ENCODE measurements around the gene SALL3. TPM values are rescaled to one million over a fixed set of nuclear protein-coding genes. Genes with fewer than 3 reads are reported as not detected.

The SALL3 gene
- total RNA-seq, result under 1 TPM in 1 of 4 donors, not detected in 3; 0.16 TPM

GRCh38 chr18:78979730-78980278 is at the start of gene SALL3:
Gene SALL3 (plus strand): TSS chr18:78979818. CDS start chr18:78980275, 457 bp downstream.
- in situ Hi-C loops (cut with MboI; ENCODE audit: low pct_ligation_motif_present in 1 of 4, low pct_unique_long_range_greater_than_20kb in 1 of 4, low sequenced_read_pairs in 3 of 4), result no loop called here
- Histone ChIP-seq H3K9me3 (no peaks in the 10 kb centered on the region), H3K36me3 (no peaks in the 10 kb centered on the region), H3K4me3 (peak within 1 kb of the TSS in 2 of 4 donors; percentile 15), H3K27me3 (peaks cover 93% of the 10 kb centered on the region), H3K4me1 (peaks cover 0 to 11% (median 5%) of the 10 kb centered on the region in 4 donors), H3K27ac (no peak within 1 kb of the TSS)
- no peak for DNase-seq
- TF ChIP-seq POLR2A (IDR thresholded peaks at IDR 0.05) (no peak), EP300 (IDR thresholded peaks at IDR 0.05; ENCODE audit: low read depth) (no peak), CTCF (IDR thresholded peaks at IDR 0.05) (no peak), POLR2AphosphoS5 (IDR thresholded peaks at IDR 0.05) (no peak)
- intact Hi-C loops (cut with DNase I; ENCODE audit: low total_unique reads), result no loop called here
- WGBS, 2 donors (ENCODE audit: low coverage in 1 of 2), result 32% methylated on average over 24 of the region's 102 CpGs; no CpG with 5 or more reads in 1 of the 2 donors

- no peak for DNase-seq
- in situ Hi-C loops (cut with MboI; ENCODE audit: low pct_ligation_motif_present in 1 of 4, low pct_unique_long_range_greater_than_20kb in 1 of 4, low sequenced_read_pairs in 3 of 4) (no loop called here), intact Hi-C loops (cut with DNase I; ENCODE audit: low total_unique reads) (loop anchor here (5.0 kb wide), 1 partner anchor 495 kb away; no protein-coding TSS in a partner anchor)
- Histone ChIP-seq H3K9me3 (no peaks in the 10 kb centered on the region), H3K4me3 (no peak overlapping the region), H3K4me1 (no peaks in the 10 kb centered on the region), H3K27me3 (no peaks in the 10 kb centered on the region), H3K27ac (no peak overlapping the region), H3K36me3 (no peaks in the 10 kb centered on the region)
- 43 to 64% methylated on average over 5 to 14 of the region's 14 CpGs for WGBS, 2 donors (ENCODE audit: low coverage in 1 of 2)
- TF ChIP-seq POLR2AphosphoS5 (IDR thresholded peaks at IDR 0.05) (no peak), POLR2A (IDR thresholded peaks at IDR 0.05) (no peak), EP300 (IDR thresholded peaks at IDR 0.05; ENCODE audit: low read depth) (no peak), CTCF (IDR thresholded peaks at IDR 0.05) (no peak)
These were observed 47.3 kb upstream of the SALL3 start for GRCh38 chr18:78932281-78932680.

- 89% methylated on average over 22 of the region's 22 CpGs; no CpG with 5 or more reads in 1 of the 2 donors for WGBS, 2 donors (ENCODE audit: low coverage in 1 of 2)
These were observed 45.6 kb upstream of the SALL3 start for GRCh38 chr18:78934003-78934402.

More at GRCh38 chr18:78934003-78934402, 45.6 kb upstream of the SALL3 start:
- TF ChIP-seq POLR2A (IDR thresholded peaks at IDR 0.05) (no peak), EP300 (IDR thresholded peaks at IDR 0.05; ENCODE audit: low read depth) (no peak), CTCF (IDR thresholded peaks at IDR 0.05) (no peak), POLR2AphosphoS5 (IDR thresholded peaks at IDR 0.05) (no peak)
- no peaks in the 10 kb centered on the region for H3K4me1 ChIP-seq
- intact Hi-C loops (cut with DNase I; ENCODE audit: low total_unique reads) (loop anchor here (5.0 kb wide), 1 partner anchor 493 kb away; no protein-coding TSS in a partner anchor), in situ Hi-C loops (cut with MboI; ENCODE audit: low pct_ligation_motif_present in 1 of 4, low pct_unique_long_range_greater_than_20kb in 1 of 4, low sequenced_read_pairs in 3 of 4) (no loop called here)
- H3K36me3 ChIP-seq, result no peaks in the 10 kb centered on the region
- no peaks in the 10 kb centered on the region for H3K9me3 ChIP-seq
- no peak for DNase-seq
- no peak overlapping the region for H3K4me3 ChIP-seq
- no peaks in the 10 kb centered on the region for H3K27me3 ChIP-seq
- no peak overlapping the region for H3K27ac ChIP-seq
